HG02610 (cell line): ENCODE measurements around the gene PSME3.
"Not testable (repeated sequence)": the region's sequence is repeated elsewhere in the genome, so short reads cannot be mapped to it uniquely, and the experiment has no call there.

Source experiments
- ATAC-seq: cut with Tn5 transposase; IDR thresholded peaks from one replicate; pipeline ENCODE4 v1.9.1; 2021; ENCODE audit warnings: mild to moderate bottlenecking, moderate library complexity; ENCODE audit not compliant: unreplicated experiment

Gene PSME3

DNA sequence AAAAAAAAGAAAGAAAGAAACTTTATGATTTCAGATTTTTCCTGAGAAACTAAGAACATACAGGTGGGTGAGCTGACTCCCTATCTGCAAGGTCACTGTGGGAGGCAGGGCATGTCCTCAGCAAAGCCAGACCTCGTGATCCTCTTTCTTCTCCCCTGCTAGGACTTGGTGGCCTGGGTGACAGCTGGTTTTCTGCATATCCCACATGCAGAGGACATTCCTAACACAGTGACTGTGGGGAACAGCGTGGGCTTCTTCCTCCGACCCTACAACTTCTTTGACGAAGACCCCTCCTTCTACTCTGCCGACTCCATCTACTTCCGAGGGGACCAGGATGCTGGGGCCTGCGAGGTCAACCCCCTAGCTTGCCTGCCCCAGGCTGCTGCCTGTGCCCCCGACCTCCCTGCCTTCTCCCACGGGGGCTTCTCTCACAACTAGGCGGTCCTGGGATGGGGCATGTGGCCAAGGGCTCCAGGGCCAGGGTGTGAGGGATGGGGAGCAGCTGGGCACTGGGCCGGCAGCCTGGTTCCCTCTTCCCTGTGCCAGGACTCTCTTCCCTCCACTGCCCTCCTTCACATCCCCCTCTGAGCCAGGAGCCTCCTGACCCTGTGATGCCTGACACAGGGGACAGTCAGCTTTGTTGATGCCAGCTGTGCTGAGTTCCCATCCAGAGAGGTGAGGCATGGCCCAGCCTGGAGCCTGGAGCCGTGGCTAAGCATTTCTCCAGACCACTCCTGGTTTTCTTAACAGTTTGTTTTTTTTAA lies 40.9 kb downstream of the PSME3 start:
- ATAC-seq, result not testable (repeated sequence)

DNA sequence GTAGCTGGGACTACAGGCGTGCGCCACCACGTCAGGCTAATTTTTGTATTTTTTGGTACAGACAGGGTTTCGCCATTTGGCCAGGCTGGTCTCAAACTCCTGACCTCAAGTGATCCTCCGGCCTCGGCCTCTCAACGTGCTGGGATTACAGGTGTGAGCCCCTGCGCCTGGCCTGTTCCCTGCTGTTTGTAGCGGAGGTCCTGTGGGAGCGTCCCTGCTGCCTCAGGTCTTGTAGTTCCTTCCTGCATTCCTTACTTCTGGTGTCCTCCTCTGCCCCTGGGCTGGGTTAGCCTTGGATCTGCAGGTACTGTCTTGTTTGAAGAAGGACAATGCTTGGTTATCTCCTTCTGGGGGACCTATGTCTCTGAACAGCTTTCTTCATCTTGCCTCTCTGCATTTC lies 43.8 kb downstream of the PSME3 start:
- ATAC-seq, result no peak

- no peak for ATAC-seq
These were observed 45.1 kb downstream of the PSME3 start for GRCh38 chr17:42878123-42878880.

DNA sequence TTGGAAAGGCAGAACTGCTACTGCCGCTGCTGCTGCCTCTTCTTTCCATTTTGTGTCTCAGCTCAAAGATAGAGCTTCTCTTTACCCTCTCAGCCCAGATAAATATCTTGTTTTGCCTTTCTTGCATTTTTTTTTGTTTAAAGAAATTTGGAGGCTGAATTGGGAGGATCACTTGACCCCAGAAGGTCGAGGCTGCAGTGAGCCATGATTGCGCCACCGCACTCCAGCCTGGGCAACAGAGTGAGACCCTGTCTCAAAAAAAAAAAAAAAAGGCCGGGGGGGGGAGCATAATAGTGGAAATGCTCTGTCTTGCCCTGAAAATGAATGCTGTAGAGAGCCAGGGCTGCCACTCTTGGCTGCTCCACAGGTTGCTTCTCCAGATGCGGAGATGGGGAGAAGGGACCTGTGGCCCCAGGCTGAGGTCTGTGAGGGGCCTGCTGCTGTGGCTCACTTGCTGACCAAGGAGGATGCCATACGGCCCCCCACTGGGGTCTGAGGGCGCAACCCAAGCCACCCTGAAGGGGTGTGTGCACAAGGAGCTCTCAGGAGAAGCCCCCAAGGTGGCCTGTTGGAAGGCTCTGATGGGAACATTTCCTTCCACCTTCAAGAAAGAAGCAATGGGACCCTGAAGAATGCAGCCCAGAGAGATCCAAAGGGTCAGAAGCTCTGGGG lies 45.9 kb downstream of the PSME3 start:
- ATAC-seq, result no peak

GRCh38 chr17:42879596-42879985 lies 46.4 kb downstream of the PSME3 start:
- ATAC-seq, result no peak

GRCh38 chr17:42880776-42881310 lies 47.6 kb downstream of the PSME3 start:
- ATAC-seq, result no peak

GRCh38 chr17:42881706-42882105 lies 48.5 kb downstream of the PSME3 start:
- not testable (repeated sequence) for ATAC-seq

- ATAC-seq, result no peak
These were observed 49.0 kb downstream of the PSME3 start for GRCh38 chr17:42882166-42882565.

GRCh38 chr17:42883802-42884558 lies 50.8 kb downstream of the PSME3 start:
- ATAC-seq, result no peak

DNA sequence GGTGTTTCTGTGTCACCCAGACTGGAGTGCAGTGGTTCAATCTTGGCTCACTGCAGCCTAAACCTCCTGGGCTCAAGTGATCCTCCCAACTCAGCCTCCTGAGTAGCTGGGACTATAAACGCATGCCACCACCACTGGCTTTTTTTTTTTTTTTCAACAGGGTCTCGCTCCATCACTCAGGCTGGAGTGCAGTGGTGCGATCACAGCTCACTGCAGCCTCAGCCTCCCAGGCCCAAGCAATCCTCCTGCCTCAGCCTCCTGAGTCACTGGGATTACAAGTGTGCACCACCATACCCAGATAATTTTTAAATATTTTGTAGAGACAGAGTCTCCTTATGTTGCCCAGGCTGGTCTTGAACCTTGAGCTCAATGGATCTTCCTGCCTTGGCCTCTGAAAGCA lies 52.6 kb downstream of the PSME3 start:
- ATAC-seq, result not testable (repeated sequence)

- no peak for ATAC-seq
These were observed 53.3 kb downstream of the PSME3 start for GRCh38 chr17:42886283-42887176.

GRCh38 chr17:42889809-42890208 lies 56.6 kb downstream of the PSME3 start:
- ATAC-seq, result no peak

- no peak for ATAC-seq
These were observed 58.4 kb downstream of the PSME3 start for GRCh38 chr17:42891539-42892152.

GRCh38 chr17:42893359-42893758 lies 60.2 kb downstream of the PSME3 start:
- no peak for ATAC-seq
